A673 (cell line): ENCODE data around the gene SIAH2. TPM values are rescaled to one million over a fixed set of nuclear protein-coding genes. Genes with fewer than 3 reads are reported as not detected.

Source experiments
- BruUV-seq: library from RNA; stranded (reverse); fragments of 400-500 nt; replicated peaks from 2 replicates; lab custom pipeline; 2021; lab: Mats Ljungman, UMichigan
- CTCF ChIA-PET: fragments of 300-600 bp; sonication (Branson Sonifier 250); formaldehyde crosslinking; loops from one replicate; lab custom pipeline; 2022; ENCODE audit warnings: antibody characterized with exemption; lab: Charles Lee
- POLR2A ChIA-PET: fragments of 300-600 bp; sonication (Branson Sonifier 250); formaldehyde crosslinking; loops from one replicate; lab custom pipeline; 2022; ENCODE audit warnings: antibody characterized with exemption; ENCODE audit not compliant: low non-redundant PET; lab: Charles Lee
- DNase-seq: peaks from one replicate; pipeline ENCODE4 v3.0.0-alpha.2; 2015; ENCODE audit warnings: low spot score
- H3K27ac ChIP-seq: fragments of 200-600 bp; sonication (generic); 2 replicates; pipeline ENCODE4 v1.5.1; 2016; ENCODE audit warnings: mixed run types, low read depth, mild to moderate bottlenecking, mixed read lengths, antibody characterized with exemption, low read length; ENCODE audit not compliant: poor library complexity, severe bottlenecking
- H3K27me3 ChIP-seq: fragments of 200-600 bp; sonication (generic); replicated peaks from 2 replicates; pipeline ENCODE4 v1.6.1; 2017; ENCODE audit warnings: mixed run types, low read depth, mild to moderate bottlenecking, mixed read lengths, antibody characterized with exemption, low read length; ENCODE audit not compliant: insufficient read depth, poor library complexity
- H3K36me3 ChIP-seq: fragments of 200-600 bp; sonication (generic); 2 replicates; pipeline ENCODE4 v1.6.1; 2016; ENCODE audit warnings: mixed run types, mild to moderate bottlenecking, mixed read lengths, antibody characterized with exemption, low read length; ENCODE audit not compliant: insufficient read depth, poor library complexity, severe bottlenecking
- H3K4me1 ChIP-seq: fragments of 200-600 bp; sonication (generic); 2 replicates; pipeline ENCODE4 v1.6.1; 2017; ENCODE audit warnings: mixed run types, mild to moderate bottlenecking, mixed read lengths, antibody characterized with exemption, low read length; ENCODE audit not compliant: insufficient read depth, poor library complexity, severe bottlenecking
- H3K4me3 ChIP-seq: fragments of 200-600 bp; sonication (generic); 2 replicates; pipeline ENCODE4 v1.5.1; 2016; ENCODE audit warnings: low read depth, mixed run types, mild to moderate bottlenecking, mixed read lengths, low read length; ENCODE audit not compliant: poor library complexity, severe bottlenecking
- H3K9me3 ChIP-seq: fragments of 200-600 bp; sonication (generic); 2 replicates; pipeline ENCODE4 v1.6.1; 2016; ENCODE audit warnings: mixed run types, low read depth, mild to moderate bottlenecking, mixed read lengths, antibody characterized with exemption, low read length; ENCODE audit not compliant: poor library complexity, severe bottlenecking
- EZH2 ChIP-seq: fragments of 200-600 bp; sonication (generic); IDR thresholded peaks from 2 replicates; pipeline ENCODE4 v1.6.1; 2017; ENCODE audit warnings: borderline replicate concordance, low read depth, mild to moderate bottlenecking, mixed read lengths, antibody characterized with exemption, low read length; ENCODE audit not compliant: poor library complexity, severe bottlenecking
- intact Hi-C: fragments of 100-400 bp; cut with micrococcal nuclease; formaldehyde crosslinking; loops from one replicate; pipeline ENCODE4 v1.10.0; 2022; ENCODE audit not compliant: unreplicated experiment
- total RNA-seq: library from RNA; stranded (reverse); gene quantifications from 2 replicates; pipeline ENCODE4 v1.2.3, GENCODE V29; 2021
- TF ChIP-seq, protein P1 (sequence below): fragments of 300-800, 200-600 bp; sonication (generic); conservative IDR thresholded peaks from 2 replicates; pipeline ENCODE4 v1.5.1; 2017; ENCODE audit warnings: low read depth, mild to moderate bottlenecking, antibody characterized with exemption, low read length, moderate library complexity, mixed read lengths

SIAH2 gene
- total RNA-seq, 1 experiment from 2014 or later = 26.8 TPM

DNA sequence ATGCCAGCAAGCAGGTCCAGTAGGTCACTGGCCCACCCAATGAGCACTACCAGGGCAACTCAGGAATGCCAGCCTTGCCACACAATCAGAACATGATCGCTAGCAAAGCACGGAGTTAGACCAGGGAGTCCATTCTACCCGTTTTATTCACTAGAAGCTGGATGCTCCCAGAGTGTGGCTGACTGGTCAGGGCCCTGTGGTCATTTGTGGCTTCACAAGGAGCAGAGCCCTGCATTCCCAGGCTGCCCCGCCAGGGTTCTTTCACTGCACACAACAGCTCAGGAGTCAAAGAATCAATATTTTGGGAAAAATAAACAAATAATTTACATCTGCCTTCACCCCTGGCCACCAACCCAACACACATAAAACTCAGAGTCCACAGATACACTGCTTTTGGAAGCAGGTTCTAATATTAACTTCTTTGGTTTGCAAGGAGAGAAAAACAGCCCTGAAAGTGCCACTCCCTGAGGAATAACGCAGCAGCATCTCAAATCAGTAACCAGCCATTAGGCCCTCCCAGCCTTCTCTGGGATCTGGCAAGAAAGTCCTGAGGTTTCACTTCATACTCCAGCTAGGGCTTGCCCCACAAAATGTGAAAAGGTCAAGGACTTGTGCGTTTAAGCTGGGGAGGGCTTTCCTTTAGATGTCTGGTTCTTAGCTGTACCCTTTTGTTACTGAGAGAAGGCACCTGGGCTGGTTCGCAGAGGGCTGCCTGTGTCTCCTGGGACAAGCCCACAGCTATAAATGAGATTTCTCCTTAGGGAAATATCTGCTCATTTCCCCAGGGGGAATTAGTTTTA lies 16.0 kb downstream of the SIAH2 start:
- BruUV-seq = no TSS peak
- no peak for DNase-seq
- peak overlapping the region; percentile 56 for H3K27ac ChIP-seq
- H3K36me3 ChIP-seq = no peaks in the 10 kb centered on the region
- TF ChIP-seq, protein P1, sequence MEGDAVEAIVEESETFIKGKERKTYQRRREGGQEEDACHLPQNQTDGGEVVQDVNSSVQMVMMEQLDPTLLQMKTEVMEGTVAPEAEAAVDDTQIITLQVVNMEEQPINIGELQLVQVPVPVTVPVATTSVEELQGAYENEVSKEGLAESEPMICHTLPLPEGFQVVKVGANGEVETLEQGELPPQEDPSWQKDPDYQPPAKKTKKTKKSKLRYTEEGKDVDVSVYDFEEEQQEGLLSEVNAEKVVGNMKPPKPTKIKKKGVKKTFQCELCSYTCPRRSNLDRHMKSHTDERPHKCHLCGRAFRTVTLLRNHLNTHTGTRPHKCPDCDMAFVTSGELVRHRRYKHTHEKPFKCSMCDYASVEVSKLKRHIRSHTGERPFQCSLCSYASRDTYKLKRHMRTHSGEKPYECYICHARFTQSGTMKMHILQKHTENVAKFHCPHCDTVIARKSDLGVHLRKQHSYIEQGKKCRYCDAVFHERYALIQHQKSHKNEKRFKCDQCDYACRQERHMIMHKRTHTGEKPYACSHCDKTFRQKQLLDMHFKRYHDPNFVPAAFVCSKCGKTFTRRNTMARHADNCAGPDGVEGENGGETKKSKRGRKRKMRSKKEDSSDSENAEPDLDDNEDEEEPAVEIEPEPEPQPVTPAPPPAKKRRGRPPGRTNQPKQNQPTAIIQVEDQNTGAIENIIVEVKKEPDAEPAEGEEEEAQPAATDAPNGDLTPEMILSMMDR = no peak
- TF ChIP-seq EZH2 = no peak
- H3K4me3 ChIP-seq = no peak overlapping the region
- CTCF ChIA-PET = no interaction called here
- no peaks in the 10 kb centered on the region for H3K9me3 ChIP-seq
- POLR2A ChIA-PET = no interaction called here
- H3K27me3 ChIP-seq = no peaks in the 10 kb centered on the region
- peaks cover 92% of the 10 kb centered on the region for H3K4me1 ChIP-seq
- intact Hi-C loops = no loop called here

DNA sequence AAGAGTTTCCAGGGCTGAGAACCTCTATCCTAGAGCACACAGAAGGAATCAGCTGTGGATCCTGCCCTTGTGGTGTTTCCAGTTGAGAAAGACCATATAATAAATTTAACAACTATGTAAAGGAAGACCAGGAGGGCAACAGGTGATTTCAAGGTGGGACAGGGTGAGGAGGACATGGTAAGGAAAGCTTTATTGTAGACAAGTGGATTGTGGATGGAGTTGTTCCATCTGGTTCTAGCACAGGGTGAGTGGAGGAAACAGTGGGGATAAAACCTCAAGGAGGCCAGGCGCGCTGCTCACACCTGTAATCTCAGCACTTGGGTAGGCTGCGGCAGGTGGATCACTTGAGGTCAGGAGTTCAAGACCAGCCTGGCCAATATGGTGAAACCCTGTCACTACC lies 17.1 kb downstream of the SIAH2 start:
- H3K9me3 ChIP-seq = no peaks in the 10 kb centered on the region
- no TSS peak for BruUV-seq
- peak overlapping the region; percentile 90 for H3K27ac ChIP-seq
- H3K27me3 ChIP-seq = no peaks in the 10 kb centered on the region
- H3K36me3 ChIP-seq = no peaks in the 10 kb centered on the region
- TF ChIP-seq EZH2 = no peak
- TF ChIP-seq, protein P1 = no peak
- intact Hi-C loops = no loop called here
- peaks cover 92% of the 10 kb centered on the region for H3K4me1 ChIP-seq
- no peak for DNase-seq
- H3K4me3 ChIP-seq = no peak overlapping the region
- POLR2A ChIA-PET = no interaction called here
- CTCF ChIA-PET = no interaction called here

DNA sequence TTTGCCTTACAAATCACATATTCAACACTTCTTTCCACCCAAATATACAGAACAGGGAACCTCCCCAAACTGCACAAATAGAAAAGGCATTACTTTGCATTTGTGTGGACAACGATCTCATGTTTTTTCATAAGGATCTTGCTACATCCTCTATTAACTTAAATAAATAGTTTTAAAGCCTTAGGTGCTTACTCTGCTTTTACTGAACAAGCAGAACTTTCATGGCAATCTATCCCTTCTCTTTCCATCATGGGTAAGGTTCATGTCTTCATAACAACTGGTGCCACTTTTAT lies 18.1 kb downstream of the SIAH2 start:
- H3K27me3 ChIP-seq = no peaks in the 10 kb centered on the region
- ChIA-PET POLR2A (no interaction called here), CTCF (no interaction called here)
- peaks cover 92% of the 10 kb centered on the region for H3K4me1 ChIP-seq
- no peak for DNase-seq
- H3K4me3 ChIP-seq = peak overlapping the region; percentile 6
- H3K9me3 ChIP-seq = no peaks in the 10 kb centered on the region
- peak overlapping the region; percentile 90 for H3K27ac ChIP-seq
- BruUV-seq = no TSS peak
- intact Hi-C loops = no loop called here
- H3K36me3 ChIP-seq = no peaks in the 10 kb centered on the region
- no peak for TF ChIP-seq EZH2
- TF ChIP-seq, protein P1 = no peak
